GM21367 (cell line): ENCODE data around the gene ACAA2.
A peak's percentile ranks its signal among the peaks of the same experiment; 100 is the strongest.
"Not testable (repeated sequence)": the region's sequence is repeated elsewhere in the genome, so short reads cannot be mapped to it uniquely, and the experiment has no call there.

ENCODE experiments used
- ATAC-seq: cut with Tn5 transposase; IDR thresholded peaks from one replicate; pipeline ENCODE4 v1.9.1; 2021; ENCODE audit not compliant: unreplicated experiment

Gene ACAA2

DNA sequence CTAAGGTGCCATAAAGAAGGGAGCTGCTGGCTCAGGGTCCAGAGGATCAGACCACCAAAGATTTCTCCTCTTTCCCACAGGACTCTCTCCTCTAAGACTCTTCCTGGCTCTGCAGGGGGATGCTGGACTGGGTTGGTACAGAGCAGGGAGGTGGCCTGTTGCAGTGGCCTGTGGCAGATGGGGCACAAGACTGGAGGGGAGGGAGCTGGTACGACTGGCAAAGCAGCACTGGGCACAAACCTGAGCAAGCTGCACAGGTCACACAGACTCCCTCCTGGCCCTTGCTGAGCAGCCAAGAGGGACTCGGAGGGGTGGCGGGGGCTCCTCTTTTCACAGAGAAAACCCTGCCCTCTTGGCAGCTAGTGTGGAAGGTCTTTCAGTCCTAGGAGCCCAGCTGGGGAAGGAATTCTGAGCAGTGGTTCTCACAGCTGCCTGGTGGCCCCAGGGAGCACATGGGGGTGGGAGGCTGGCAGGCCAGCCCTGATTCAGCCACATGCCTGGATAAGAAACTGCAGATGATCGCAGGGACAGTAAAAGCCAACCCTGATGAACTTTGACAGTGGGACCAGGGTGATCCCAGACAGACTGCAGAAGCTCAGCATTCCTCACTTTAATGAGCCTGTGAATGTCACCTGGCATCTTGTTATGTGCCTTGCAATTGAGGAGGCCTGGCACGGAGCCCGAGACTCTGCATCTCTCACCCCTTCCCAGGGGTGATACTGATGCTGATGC lies 32.5 kb upstream of the ACAA2 start:
- ATAC-seq: no peak

DNA sequence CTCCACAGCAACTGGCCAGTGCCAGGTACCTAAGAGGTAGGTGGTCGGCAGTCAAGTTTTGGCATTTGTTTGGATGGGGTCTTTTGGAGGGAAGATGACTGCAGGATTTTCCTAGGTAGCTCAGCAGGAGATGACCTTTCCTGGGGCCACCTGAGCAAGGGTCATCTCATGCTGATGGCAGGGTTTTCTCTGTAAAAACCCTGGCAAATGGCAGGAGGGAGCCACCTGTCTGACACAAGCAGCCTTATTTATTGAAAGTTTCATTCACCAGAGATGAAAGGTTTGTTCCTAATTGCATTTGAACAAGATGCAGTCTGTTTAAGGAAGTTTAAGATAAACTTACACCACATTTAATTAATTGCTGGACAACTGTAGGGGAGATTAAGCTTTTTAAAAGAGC lies 31.6 kb upstream of the ACAA2 start:
- no peak for ATAC-seq

DNA sequence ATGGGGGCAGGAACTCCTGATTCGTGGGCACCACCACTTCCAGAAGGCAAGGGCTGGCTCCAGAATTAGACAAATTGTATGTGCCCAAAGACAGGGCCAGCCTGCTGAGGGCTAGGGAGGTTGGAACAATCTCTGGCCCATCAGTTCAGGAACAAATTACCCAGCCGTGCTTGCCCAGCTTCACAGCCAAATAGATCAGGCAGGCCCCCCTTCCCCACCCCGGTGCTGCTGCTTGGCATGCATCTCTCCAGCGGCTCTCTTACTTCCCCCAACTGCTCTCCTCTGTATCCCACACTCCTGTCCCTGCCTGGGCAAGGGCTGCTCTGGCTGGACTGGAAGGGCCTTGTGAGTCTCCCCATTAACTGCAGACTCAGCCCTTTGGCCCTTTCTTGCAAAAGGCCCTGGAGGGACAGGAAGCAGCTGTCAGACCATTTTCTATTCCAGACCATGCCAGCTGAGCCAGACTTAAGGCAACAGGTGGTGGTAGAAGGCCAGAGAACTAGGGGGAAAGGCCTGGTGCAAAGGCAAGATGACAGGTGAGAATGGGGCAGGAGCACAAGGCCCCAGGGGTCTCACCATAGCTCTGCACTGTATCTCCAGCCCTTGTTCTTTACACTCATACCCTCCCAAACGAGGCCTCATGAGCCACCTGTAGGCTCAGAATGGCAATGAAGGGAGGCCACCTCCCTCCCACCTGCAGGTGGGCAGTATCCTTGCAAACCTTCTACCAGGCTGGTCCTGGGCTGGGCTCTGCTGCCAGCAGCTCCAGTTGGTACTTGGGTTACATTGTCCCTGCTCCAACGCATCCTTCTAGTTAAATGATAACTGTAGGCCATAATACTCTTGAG lies 30.7 kb upstream of the ACAA2 start:
- ATAC-seq: no peak

DNA sequence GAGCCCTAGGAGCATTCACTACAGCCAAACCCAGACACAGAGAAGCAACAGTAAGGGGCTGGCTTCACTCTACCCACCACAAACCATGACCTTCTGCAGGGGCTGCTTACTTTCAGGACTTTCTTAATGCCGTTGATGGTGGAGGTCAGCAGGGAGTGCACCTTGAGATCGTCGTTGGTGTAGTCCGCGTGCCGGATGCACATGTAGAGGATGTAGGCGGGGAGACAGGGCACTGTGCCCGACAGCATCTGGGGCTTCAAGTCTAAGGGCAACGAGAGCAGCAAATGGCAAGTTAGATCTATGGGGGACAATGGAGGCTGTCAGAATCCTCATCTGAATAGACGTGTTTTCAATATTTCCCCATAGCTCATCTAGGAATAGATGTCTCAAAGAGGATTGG lies 29.8 kb upstream of the ACAA2 start:
- no peak for ATAC-seq

DNA sequence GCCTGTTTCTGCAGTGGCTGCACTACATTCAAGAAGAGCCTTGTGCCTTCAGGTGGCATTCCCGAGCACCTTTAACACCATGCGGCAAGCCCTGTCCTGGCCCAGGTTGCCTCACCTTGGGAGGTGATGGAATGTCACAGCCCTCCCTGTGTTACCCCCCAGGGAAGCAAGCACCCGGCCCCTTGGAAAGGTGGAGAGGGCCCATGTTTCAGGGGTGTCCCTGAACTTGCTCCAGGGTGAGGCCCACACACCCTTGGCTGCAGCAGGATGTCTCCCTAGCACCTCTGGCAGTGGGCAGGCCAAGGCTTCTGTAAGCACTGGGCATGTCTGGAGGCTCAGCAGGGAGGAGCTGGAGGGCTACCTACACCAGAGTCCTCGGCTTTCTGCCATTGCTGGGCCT lies 29.3 kb upstream of the ACAA2 start:
- ATAC-seq: no peak

DNA sequence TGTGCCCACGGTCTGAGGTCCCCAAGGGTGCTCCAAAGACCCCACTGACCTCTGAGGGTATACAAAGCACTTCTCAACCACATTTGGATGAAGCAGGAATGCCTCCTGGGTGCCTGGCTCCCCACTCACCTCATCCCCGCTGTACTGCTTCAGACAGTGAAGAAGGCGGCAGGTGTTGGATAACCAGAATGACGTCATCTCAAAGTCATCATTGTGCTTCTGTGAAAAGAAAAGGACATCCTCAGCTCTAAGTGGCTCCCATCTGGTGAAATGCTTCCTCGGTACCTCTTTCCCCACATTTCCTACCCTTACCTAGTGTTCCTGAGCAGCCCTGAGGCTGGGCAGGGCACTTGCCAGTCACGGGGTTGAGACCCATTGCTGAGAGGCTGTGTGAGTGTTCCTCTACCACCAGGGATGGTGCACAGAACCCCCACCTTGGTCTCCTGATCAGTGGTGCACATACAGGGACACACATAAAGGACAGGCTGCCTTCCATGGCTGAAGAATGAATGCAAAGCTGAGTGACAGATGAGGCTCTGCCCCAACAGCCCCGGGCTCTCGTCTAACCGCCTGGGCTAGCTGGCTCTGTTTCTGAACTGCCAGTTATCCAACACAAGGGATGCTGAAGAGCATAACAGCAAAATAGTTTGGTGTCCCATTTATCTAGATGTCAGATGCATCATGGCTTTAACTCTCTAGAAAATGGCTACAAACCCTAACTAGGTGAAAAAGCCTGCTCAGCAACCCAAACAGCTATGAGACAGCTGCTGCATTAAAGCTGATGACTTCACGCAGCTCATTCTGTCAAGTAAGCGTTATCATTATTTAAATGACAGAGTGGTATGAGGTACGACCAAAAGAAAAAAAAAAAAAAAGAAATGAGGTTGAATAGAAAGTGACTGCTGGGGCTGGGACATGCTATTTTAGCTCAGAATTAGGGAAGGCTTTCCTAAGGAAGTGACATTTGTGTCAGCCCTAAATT lies 28.2 kb upstream of the ACAA2 start:
- ATAC-seq: no peak

DNA sequence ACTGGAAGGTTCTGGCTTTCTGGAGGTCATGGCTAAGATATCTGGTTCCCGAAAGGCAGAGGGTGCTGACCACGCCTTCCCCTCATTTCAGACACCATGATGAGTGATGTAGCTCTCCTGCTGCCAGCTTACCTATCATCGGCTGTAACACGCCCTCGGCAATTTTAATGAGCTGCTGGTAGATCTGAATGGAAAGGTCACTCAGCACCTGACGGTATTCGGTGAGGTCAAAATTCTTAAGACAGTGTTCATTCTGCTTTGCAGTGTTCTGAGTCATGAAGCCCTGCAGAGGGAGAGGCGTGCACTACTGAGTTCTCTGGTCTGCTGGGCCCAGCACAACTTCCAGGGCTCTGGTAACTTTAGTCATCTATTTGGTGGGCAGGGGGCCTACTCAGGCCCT lies 25.7 kb upstream of the ACAA2 start:
- no peak for ATAC-seq

DNA sequence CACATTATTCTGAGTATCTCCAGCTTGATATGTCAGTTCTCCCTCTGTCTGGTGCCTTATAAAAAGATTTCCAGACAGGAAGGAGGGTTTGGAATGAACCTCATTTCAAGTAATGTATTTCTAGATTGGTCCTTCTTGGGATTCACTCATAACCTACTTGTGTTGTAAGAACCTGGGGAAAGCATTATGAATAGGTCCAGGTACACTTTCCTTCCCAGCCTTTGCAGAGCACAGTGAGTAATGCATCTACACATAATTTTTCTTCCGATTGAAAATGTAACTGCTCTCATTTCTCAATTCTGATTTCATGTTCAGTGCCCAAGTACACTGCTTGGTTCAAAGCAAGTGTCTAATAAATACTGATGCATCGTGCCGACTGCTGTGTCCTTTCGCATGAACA lies 25.0 kb upstream of the ACAA2 start:
- no peak for ATAC-seq

DNA sequence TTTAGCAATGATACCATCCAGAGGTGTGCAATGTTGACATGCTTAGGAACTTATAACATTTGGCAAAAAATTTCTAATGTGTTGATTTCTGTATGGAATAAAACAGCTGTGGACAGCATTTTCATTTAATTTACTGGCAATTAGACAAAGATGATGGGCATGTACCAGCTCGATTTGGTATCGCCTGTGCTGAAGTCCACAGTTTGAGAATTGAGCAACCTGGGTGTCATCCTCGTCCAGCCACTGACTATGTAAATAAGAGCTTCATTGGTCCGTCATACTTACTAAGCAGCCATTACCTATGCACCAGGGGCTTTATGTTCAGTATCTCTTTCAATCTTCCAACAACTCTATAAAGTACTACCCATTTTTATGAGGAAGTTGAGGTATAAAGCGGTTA lies 24.6 kb upstream of the ACAA2 start:
- ATAC-seq: no peak

DNA sequence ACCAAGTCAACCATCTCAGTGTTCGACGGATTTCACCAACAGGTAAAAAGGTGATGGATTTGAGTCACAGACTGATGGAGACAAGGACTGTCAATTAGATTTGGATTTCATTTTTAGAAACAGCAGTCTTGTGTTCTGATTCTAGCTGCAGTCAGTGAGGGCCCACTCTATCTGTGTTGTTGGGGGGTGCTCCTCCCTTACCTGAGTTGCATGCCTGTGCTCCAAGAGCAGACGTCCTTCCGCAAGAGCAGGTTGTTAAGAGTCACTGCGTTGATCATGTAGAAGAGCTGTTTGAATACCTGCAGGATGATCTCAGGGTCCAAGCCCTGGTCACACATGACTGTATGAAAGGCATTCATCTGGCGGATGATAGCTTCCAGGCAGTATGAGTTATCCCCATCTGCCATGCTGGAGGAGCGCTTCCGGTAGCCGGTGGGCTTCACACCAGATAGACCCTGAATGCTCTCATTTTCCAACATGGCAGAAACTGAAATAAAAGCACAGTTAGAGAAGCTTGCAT lies 24.0 kb upstream of the ACAA2 start:
- ATAC-seq: not testable (repeated sequence)

DNA sequence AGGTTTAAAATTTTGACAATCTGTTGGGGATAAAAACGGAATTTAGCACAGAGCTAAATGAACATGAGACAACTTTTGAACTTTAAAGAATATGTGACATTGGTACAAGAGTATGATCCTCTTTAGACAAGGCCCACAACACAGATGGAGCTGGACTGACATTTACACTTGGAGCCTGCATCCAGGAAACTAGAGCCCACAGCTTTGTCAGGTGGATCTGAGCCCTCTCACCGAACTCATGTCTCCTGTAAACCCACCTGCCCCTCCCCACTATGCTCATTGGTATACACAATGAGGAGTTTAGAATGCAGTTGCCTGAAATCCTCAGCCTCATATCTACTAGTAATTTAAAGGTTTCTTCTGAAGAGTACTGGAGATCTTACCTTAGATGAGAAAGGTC lies 22.1 kb upstream of the ACAA2 start:
- ATAC-seq: no peak

DNA sequence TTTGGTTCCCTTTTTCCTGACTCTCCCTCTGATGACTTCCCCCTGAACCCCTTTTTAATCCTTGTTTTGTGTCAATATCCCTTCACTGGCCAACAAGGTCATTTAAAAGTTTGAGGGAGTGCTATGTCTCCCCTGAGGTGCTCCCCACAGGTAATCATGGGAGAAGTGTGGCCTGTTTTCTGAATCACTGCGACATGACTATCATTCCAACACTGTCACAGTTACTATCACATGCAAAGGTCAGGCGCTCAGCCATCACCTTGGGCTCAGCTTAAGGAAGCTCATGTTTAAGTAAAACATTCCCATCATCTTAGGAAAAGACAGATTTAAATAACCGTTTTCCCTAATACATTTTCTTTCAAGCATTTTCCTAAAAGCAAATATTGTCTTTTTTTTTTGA lies 20.9 kb upstream of the ACAA2 start:
- ATAC-seq: no peak

DNA sequence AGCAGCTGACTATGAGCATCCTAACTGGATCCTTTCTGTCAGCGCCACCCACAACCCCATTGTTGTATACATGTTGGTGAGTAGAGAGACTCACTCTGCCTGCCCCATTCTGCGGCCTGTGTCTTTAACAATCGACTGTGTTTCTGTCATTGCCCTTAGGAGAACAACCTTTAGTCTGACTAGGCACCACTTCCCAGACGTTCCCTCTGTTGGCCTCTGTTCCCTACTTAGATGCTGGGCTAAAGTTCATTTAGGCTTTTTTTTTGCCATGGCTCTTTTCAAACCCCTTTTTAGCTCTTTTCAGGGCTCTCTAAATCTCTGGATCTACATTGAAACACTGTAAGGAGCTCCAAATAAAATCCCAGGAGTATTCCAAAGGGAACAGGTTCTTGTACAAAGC lies 20.5 kb upstream of the ACAA2 start:
- no peak for ATAC-seq

DNA sequence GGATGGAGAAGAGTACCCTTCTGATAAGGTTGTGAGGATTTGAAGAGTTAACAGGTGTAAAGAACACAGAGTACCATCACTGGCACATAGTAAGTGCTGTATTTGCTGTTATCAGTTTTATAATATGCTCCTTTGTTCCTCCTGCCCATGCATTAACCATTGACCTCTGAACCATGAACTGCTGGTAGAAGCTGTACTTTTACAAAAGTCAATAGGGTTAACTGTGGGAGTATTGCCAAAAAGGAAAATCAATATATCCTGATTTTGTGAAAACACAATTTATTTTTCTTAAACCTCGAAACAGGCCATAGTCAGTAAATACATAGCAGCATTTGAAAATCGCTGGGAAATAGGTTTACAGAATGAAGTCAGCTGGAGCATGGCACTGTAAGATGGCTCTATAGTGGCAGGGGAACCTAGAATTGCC lies 18.9 kb upstream of the ACAA2 start:
- no peak for ATAC-seq

DNA sequence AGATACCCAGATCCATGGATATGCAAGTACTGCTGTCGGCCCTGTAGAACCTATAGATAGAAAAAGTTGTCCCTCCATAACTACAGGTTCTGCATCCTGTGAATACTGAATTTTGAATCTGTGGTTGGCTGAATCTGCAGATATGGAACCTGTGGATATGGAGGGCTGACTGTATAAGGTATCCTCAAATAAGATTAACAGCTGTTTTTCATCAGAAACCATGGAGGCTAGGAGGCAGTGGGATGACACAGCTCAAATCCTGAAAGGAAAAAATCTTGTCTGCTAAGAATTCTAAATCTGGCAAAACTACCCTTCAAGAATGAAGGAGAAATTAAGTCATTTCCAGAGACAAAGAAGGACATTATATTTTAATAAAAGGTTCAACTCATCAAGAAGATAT lies 14.7 kb upstream of the ACAA2 start:
- no peak for ATAC-seq

DNA sequence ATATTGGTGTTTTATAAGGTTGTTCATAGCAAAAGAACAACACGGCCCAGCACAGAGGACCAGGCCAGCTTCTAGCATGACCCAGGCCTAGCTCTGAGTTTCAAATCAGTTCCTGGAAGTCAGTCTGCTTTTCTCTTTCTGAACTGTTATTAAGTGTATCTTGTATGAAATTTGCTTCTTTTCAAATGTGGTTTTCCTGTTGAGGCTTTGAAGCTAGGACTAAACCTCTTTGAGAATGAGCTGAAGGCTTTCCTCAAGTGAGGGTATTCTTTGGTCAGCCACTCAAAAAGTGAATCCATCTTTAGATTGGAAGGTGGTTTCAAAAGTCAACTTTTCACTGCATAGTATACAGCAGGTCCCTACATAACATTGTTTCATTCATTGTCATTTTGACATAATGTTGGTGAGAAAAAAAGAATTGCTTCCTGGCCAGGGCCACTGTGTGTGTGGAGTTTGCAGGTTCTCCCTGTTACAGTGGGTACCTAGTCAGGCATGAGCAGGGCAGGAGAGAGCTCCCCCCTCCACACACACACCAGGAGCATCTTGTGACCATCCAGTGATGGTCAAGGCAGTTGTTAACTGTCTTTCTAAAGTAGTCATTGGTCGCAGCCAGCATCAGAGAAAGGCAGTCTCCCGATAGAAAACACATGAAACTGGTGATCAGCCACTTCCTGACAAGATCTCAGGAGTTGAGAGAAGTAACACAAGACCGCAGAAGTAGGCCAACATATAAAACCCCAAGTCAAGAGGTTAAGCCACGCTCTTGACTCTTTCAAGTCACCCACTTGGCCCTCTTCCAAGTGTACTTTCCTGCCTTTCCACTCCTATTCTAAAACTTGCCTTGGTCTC lies 6.7 kb upstream of the ACAA2 start:
- ATAC-seq: no peak

DNA sequence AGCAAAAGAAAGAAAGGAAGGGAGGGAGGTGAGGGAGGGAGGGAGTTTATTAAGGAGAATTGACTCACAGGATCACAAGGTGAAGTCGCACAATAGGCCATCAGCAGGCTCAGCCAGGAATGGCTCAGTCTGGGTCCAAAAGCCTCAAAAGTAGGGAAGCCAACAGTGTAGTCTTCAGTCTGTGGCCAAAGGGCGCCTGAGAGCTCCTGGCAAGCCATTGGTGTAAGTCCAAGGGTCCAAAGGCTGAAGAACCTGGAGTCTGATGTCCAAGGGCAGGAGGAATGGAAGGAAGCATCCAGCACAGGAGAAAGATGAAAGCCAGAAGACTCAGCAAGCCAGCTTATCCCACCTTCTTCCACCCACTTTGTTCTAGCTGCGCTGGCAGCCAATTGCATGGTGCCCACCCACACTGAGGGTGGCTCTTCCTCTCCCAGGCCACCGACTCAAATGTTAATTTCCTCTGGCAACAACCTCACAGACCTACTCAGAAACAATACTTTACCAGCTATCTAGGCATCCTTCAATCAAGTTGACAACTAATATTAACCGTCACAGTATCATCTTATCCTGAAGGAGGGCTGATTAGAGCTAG lies 5.8 kb upstream of the ACAA2 start:
- ATAC-seq: no peak

DNA sequence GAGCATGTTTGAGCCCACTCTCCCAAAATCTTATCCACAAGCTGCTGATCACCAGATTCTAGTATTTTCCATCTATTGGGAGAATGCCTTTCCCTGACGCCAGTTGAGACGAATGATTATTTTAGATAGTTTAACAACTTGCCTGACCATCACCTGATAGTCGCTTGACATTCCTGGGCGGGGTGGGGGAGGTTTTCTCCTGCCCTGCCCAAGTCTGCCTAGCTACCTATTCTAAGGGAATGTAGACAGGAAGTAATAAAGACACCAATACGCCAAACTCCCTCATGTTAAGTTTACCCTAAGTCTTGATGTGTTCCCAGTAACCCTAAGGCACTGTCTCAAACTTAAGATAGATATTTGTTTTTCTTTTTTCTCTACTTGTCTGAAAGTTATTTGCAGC lies 4.6 kb upstream of the ACAA2 start:
- no peak for ATAC-seq

DNA sequence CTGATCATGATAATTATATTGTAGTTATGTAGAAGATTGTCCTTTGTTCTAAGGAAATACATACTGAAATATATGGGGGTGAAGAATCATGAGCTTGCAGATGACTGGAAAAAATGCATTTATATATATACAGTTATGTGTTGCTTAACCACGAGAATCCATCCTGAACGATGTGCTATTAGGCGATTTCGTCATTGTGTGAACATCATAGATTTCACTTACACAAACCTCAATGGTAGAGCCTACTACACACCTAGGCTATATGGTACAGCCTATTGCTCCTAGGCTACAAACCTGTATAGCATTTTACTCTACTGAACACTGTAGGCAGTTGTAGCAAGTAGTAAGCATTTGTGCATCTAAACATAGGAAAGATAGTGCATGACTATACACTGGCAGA lies 2.6 kb upstream of the ACAA2 start:
- ATAC-seq: no peak

DNA sequence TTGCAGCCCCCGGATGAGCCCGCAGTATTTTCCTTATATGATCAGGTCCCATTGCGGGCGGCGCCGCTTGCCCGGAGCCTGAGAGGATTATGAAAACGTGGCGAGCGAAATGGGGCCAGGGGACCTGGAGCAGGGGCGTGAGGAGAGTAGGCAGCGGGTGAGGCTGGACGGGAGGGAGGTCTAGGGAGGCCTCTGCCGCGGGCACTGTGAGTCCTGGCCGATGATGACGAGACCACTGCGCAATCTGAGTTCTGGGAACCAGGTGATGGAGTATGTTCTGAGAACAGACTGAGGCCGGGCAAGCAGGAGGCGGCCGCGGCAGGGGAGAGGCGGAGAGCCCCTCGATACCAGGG lies 790 bp upstream of the ACAA2 start:
- peak; percentile 18 for ATAC-seq
